ENCODE measurements around the gene MANEA. TPM values are rescaled to one million over a fixed set of nuclear protein-coding genes. Genes with fewer than 3 reads are reported as not detected.

MANEA gene
- total RNA-seq, 4 donors from 2014 or later = 14.3 to 38.8 (median 25.5) TPM

DNA sequence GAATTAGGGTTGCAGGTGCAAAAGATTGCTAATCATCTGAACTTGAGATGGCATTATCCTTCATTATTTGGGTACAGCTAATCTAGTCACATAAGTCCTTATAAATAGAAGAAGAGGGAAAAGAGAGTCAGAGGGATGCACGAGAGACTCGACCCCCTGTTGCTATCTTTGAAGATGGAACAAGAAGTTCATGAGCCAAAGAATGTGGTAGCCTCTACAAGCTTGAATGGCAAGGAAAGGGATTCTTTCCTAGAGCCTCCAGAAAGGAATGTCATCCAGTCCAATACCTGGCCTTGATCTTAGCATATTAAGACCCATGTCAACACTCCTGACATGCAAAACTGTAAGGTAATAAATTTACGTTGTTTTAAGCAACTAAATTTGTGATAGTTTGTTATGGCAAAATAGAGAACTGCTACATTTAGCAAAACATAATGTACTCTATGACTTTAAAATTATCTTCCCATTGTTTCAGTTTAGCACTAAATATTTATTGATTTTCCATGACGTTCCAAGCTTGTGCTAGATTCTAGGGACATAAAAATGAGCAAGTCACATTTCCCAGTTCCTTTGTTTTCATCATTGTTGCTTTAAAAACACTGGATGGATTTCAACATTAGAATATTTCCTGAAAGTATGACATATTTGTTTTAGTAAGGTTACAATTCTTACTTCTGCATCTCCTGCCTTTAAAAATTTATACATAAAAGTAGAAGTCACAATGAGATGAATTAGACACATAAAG, 12.7 kb downstream of the MANEA start:
- no peak for TF ChIP-seq CTCF (IDR thresholded peaks at IDR 0.05; ENCODE audit: low read depth)

DNA sequence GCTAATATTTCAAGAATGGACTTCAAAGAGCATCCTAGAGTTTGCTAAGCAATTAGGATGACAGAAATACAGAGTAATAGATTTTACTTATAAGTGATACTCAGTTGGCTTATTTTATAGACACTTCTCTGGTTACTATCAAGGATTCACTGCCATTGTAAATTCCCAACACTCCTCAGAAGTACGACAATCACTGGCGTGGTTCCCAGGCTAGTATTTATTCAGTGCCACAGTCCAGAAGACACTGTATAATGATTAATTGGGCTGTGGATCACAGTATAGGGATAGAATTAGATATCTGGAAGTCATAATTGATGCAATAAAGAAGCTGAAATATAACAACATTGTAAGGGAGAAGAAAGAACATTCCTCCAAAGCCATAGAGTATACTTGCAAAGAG, 15.7 kb downstream of the MANEA start:
- TF ChIP-seq CTCF (IDR thresholded peaks at IDR 0.05; ENCODE audit: low read depth) = no peak

- TF ChIP-seq CTCF (IDR thresholded peaks at IDR 0.05; ENCODE audit: low read depth) = no peak
These were observed 18.7 kb downstream of the MANEA start for GRCh38 chr6:95596021-95596420.

- no peak for TF ChIP-seq CTCF (IDR thresholded peaks at IDR 0.05; ENCODE audit: low read depth)
These were observed 22.4 kb downstream of the MANEA start for GRCh38 chr6:95599706-95600105.

GRCh38 chr6:95601133-95601532, 23.8 kb downstream of the MANEA start:
- no peak for TF ChIP-seq CTCF (IDR thresholded peaks at IDR 0.05; ENCODE audit: low read depth)

GRCh38 chr6:95614094-95614493, 36.8 kb downstream of the MANEA start:
- TF ChIP-seq CTCF (IDR thresholded peaks at IDR 0.05; ENCODE audit: low read depth) = no peak

GRCh38 chr6:95629551-95629950, 52.2 kb downstream of the MANEA start:
- TF ChIP-seq CTCF (IDR thresholded peaks at IDR 0.05; ENCODE audit: low read depth) = no peak

Measured in subcutaneous adipose tissue (tissue), 4 donors.